BE2C (cell line): ENCODE results near the gene DOCK1.

Experiments
- DNase-seq: peaks from one replicate; pipeline ENCODE4 v3.0.0-alpha.2; 2020
- H3K27me3 ChIP-seq: fragments of 250-450 bp; sonication (Bioruptor Pico); 2 replicates; pipeline ENCODE4 v1.5.1; 2020; ENCODE audit warnings: mild to moderate bottlenecking
- H3K36me3 ChIP-seq: fragments of 250-450 bp; sonication (Bioruptor Pico); 2 replicates; pipeline ENCODE4 v1.5.1; 2020; ENCODE audit warnings: mild to moderate bottlenecking
- H3K4me1 ChIP-seq: fragments of 250-450 bp; sonication (Bioruptor Pico); 2 replicates; pipeline ENCODE4 v1.5.1; 2020
- H3K4me3 ChIP-seq: 2 replicates; pipeline ENCODE4 v1.5.1; 2011; ENCODE audit warnings: low read depth, low read length
- H3K9me3 ChIP-seq: fragments of 250-450 bp; sonication (Bioruptor Pico); 2 replicates; pipeline ENCODE4 v1.5.1; 2020
- CTCF ChIP-seq: IDR thresholded peaks from 2 replicates; pipeline ENCODE4 v1.5.1; 2012; ENCODE audit warnings: mild to moderate bottlenecking, low read depth, low read length

The DOCK1 gene

GRCh38 chr10:127193125-127193524 lies 287.9 kb downstream of the DOCK1 start:
- no peak for DNase-seq
- Histone ChIP-seq H3K4me1 (no peaks in the 10 kb centered on the region), H3K27me3 (peaks cover 52% of the 10 kb centered on the region), H3K4me3 (no peak overlapping the region), H3K9me3 (no peaks in the 10 kb centered on the region), H3K36me3 (no peaks in the 10 kb centered on the region)
- no peak for TF ChIP-seq CTCF

GRCh38 chr10:127194111-127194510 lies 288.9 kb downstream of the DOCK1 start:
- H3K4me1 ChIP-seq = no peaks in the 10 kb centered on the region
- TF ChIP-seq CTCF = no peak
- H3K4me3 ChIP-seq = no peak overlapping the region
- H3K36me3 ChIP-seq = no peaks in the 10 kb centered on the region
- H3K27me3 ChIP-seq = peaks cover 54% of the 10 kb centered on the region
- DNase-seq = no peak
- no peaks in the 10 kb centered on the region for H3K9me3 ChIP-seq

- no peaks in the 10 kb centered on the region for H3K9me3 ChIP-seq
- no peaks in the 10 kb centered on the region for H3K4me1 ChIP-seq
- H3K36me3 ChIP-seq = no peaks in the 10 kb centered on the region
- no peak for DNase-seq
- TF ChIP-seq CTCF = no peak
- no peak overlapping the region for H3K4me3 ChIP-seq
- H3K27me3 ChIP-seq = peaks cover 54% of the 10 kb centered on the region
Observed at GRCh38 chr10:127194599-127194998, 289.4 kb downstream of the DOCK1 start.

- Histone ChIP-seq H3K4me1 (no peaks in the 10 kb centered on the region), H3K9me3 (no peaks in the 10 kb centered on the region), H3K27me3 (peaks cover 54% of the 10 kb centered on the region), H3K4me3 (no peak overlapping the region), H3K36me3 (no peaks in the 10 kb centered on the region)
- no peak for DNase-seq
- no peak for TF ChIP-seq CTCF
Observed at GRCh38 chr10:127195041-127195506, 289.8 kb downstream of the DOCK1 start.

- Histone ChIP-seq H3K4me3 (no peak overlapping the region), H3K9me3 (no peaks in the 10 kb centered on the region), H3K36me3 (no peaks in the 10 kb centered on the region), H3K4me1 (no peaks in the 10 kb centered on the region), H3K27me3 (peaks cover 54% of the 10 kb centered on the region)
- no peak for DNase-seq
- TF ChIP-seq CTCF = no peak
Observed at GRCh38 chr10:127195571-127196281, 290.5 kb downstream of the DOCK1 start.

GRCh38 chr10:127196282-127197153 lies 291.3 kb downstream of the DOCK1 start, which contains the start of gene INSYN2A:
Gene INSYN2A (minus strand): TSS chr10:127196591. CDS start chr10:127176395, 20,196 bp downstream.
- TF ChIP-seq CTCF = peak; percentile 21; the same call in 1 of the 2 replicates

More at GRCh38 chr10:127196282-127197153, 291.3 kb downstream of the DOCK1 start, which contains the start of gene INSYN2A:
- H3K36me3 ChIP-seq = no peaks in the 10 kb centered on the region
- no peaks in the 10 kb centered on the region for H3K4me1 ChIP-seq
- no peak within 1 kb of the TSS for H3K4me3 ChIP-seq
- H3K27me3 ChIP-seq = peaks cover 51% of the 10 kb centered on the region
- peak; percentile 24 for DNase-seq
- no peaks in the 10 kb centered on the region for H3K9me3 ChIP-seq
